HG02571 (cell line): ENCODE measurements around the gene KDM4F.

Experiments
- ATAC-seq: cut with Tn5 transposase; IDR thresholded peaks from one replicate; pipeline ENCODE4 v1.9.1; 2021; ENCODE audit warnings: mild to moderate bottlenecking, moderate library complexity; ENCODE audit not compliant: unreplicated experiment

Gene KDM4F

DNA sequence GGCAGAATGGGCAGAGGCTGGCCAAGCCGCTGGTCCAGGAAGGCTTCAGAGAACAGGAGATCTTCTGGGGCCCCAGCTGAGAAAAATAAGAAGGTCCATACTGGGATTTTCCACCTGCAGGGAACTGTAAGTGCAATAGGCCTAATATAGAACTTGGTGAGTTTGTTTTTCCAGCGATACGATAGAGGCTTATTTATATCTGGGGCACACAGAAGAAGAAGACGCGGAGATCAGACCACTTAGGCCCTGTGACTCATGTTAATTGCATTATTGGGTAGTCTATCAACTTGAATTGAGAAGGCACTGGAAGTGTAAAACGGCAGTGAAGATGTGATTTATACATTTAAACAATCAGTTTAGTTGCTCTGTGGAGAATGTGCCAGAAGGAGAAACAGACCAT, 9.8 kb downstream of the KDM4F start:
- ATAC-seq, result no peak

DNA sequence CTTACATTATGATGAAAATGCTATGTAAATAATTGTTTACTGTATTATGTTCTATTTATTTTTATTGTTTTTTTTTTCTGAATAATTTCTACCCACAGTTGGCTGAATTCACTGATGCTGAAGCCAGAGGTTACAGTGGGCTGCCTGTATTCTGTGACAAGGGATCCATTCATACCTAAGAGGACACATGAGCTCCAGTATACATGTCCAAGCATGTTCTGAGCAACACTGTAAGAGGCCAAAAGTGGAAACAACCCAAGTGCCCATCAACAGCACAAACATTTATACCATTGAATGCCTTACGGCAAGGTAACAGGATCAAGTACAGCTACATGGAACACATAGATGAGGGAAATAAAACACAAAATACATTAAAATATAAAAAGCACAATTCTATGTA, 16.1 kb downstream of the KDM4F start:
- no peak for ATAC-seq

DNA sequence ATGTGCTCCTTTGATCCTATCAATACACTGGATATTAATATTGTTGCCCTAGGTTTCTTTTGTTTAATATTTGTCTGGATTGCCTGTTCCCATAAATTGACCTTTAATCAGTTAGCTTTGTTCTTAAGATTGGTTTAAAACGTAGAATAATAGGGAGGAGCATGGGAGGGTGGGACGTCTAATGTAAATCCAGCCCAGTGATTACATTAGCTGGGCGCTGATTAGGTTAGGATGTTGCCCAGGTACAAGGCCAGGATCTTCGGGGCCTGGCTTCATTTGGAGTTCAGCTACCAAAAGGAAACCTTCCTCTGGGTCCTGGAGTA, 17.5 kb downstream of the KDM4F start, which contains the start of gene SRSF8:
TSS of gene SRSF8 (plus strand) at position 204 of the 323 bp plus-strand sequence. CDS start 308 bp downstream, outside the sequence.
- ATAC-seq, result peak; percentile 40

DNA sequence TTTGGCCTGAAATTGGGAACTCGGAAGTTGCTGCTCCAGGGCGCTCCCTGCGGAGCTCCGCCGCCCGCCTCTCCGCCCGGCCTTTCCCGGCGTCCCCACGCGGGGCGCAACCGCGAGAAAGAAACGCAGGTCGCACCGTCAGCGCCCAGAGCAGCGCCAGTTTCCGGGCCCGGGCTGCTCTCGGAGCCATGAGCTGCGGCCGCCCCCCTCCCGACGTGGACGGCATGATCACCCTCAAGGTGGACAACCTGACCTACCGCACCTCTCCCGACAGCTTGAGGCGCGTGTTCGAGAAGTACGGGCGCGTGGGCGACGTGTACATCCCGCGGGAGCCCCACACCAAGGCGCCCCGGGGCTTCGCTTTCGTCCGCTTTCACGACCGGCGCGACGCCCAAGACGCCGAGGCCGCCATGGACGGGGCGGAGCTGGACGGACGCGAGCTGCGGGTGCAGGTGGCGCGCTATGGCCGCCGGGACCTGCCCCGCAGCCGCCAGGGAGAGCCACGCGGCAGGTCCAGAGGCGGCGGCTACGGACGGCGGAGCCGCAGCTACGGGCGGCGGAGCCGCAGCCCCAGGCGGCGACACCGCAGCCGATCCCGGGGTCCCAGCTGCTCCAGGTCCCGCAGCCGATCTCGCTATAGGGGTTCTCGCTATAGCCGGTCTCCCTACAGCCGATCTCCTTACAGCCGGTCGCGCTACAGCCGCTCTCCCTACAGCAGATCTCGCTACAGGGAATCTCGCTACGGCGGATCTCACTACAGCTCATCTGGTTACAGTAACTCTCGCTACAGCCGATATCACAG, 18.0 kb downstream of the KDM4F start:
- peak; percentile 61 for ATAC-seq

DNA sequence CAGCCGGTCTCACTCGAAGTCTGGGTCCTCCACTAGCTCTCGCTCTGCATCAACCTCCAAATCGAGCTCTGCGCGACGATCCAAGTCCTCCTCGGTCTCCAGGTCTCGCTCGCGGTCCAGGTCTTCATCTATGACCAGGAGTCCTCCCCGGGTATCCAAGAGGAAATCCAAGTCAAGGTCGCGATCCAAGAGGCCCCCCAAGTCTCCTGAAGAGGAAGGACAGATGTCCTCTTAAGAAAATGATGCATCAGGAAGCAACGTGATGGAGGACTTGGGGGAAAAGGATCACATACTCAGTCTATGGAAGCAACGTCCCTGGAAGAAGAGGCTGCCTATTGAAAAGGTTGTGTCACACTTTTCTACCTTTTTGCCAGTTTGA, 18.6 kb downstream of the KDM4F start:
- ATAC-seq, result no peak

DNA sequence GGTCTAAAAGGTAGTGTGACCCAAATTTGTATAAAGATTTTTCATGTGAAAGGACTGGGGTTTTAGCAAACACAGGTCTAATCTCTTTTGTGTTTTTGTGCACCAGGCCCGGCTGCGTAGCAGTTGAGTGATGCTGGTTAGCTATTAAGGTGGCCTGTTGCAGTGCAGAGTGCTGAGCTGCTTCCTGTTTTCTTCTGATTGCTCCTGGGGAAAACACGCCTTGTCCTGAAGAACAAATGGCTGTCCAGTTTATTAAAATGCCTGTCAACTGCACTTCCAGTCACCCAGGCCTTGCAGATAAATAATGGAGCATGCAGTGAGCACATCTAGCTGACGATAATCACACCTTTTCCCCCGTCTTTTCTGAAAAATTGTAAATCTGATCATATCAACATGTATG, 19.3 kb downstream of the KDM4F start:
- peak; percentile 58 for ATAC-seq

DNA sequence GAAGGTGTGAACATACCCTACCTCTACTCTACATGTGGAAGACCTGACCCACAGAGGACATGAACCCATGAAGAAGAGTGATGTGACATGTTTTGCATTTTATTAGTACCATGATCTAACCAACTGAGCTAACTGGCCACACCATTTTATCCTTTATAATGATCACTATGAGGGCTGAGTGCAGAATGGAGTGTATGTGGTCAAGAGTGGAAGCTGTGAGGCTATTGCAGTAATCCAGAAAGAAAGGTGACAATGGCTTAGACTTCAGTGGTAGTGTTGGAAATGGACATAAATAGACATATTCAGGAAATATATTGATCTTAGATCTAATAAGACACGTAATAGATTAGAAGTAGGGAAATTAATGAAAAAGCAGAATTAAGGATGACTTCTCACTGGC, 21.2 kb downstream of the KDM4F start:
- no peak for ATAC-seq

DNA sequence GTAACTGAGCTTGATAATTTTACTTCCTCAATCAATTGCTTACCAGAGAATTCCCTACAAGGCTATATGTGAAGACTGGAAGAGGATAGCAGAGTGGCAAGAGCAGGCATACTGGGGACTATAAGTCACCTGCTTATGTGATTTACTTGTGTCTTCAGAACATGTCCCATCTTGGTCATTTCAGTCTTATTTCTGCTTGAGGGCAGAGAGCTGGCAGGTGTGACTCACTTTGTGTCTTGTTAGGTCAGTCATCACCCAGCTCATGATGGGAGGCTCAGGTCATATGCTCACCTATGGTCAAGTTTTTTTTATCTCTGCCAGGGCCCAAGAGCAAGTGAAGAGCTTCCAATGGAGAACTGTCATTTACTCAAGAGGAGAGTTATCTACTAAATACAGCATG, 23.7 kb downstream of the KDM4F start:
- no peak for ATAC-seq

DNA sequence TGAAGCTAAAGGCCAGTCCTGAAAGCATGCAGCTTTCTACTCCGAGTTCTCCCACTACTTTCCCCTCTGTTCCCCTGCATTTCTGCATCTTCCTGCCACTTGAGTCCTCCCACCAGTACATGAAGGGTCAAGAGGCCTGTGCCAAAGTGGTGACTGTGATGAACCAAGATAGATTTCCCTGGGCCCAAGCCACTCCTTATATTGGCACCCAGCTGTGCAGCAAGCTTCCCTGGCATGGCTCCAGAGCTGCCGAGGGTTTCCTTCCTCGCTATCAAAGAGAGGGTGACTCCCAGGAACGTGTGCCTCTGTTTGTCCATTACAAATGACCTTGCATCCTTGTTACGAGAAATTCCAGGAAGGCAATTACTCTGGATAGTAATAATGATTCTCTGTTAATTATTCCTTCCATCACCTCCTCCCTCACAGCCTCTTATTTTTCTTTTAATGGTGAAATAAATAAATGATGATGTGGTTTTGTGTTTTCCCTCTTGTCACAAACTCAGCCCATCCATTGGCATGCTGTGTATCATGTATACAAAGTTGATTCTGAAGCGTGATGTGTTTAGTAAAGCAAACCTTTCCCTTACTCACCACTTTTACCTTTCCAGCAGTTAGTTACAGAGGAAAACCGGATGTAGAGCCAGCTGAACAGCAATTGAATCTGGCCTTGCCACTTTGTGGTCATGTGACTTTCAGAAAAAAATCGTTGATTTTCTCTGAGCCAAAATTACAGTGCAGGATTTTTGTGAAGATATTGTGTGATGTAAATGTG, 25.8 kb downstream of the KDM4F start:
- no peak for ATAC-seq

DNA sequence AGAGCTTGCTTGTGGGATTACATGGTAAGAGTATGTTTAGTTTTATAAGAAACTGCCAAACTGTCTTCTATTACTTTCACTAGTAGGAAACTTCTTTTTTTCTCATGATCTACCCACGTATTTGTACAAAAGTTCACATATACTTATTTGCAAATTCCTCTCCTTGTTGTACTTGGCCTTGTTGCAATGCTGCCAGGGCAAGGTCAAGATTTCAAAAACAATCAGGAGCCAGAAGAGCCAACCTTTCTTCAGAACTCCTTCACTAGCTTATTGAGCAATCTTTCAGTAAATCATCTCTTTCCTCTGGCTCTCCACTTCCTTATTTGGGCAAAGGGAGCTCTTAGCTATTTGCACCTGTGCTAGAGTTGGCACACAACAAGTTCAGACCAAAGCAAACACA, 27.2 kb downstream of the KDM4F start:
- peak; percentile 62 for ATAC-seq

DNA sequence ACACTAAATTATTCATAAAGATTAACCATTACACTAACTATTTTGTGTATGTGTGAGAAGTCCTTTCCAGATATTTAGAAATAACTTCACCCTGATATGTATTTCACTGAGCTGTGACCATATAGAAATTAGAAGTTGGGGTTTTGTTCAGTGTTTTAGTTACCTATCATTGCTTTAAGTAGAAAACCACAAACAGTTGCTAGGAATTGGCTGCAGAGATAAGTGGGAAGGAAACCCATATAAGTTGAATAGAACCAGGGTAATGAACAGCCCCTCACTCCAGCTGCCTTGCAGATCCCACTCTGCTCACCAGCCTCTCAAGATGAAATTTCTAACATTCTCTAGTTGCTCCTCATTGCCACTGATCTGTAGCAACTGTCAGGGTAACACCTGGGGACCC, 27.8 kb downstream of the KDM4F start:
- ATAC-seq, result no peak

DNA sequence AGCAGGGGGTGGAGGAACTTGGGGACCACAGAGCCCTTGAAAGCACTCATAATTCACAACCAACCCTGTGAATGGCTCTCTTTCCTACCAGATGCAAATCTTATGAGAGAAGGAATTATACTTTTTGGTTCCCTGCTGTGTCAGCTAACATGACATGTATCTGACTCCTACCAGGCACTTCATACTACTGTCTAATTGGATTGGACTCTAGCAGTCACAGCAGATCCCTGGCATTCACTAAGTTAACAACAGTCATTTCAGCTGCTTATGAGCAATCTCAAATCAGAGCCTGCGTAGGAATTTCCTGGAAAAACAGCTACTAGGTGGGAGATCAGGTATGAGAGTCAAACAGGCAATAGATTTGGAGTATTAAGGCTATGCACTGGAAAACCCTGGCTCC, 29.3 kb downstream of the KDM4F start:
- ATAC-seq, result no peak

DNA sequence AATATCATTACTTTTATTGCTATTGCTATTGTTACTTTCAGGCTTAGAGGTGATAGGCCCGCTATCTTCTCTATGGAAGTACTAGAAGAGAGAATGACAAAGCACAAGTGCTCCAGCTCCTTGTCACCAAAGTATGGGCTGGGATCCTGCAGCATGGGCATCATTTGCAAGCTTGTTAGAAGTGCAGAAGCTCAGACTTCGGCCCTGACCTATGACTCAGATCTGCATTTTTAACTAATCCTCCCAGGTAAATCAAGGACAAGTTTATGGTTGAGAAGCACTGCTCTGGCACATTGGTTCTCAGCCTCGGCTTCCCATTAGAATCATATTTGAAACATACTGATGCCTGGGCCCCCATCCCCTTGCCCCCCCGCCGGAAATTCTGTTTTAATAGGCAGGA, 31.8 kb downstream of the KDM4F start:
- no peak for ATAC-seq

DNA sequence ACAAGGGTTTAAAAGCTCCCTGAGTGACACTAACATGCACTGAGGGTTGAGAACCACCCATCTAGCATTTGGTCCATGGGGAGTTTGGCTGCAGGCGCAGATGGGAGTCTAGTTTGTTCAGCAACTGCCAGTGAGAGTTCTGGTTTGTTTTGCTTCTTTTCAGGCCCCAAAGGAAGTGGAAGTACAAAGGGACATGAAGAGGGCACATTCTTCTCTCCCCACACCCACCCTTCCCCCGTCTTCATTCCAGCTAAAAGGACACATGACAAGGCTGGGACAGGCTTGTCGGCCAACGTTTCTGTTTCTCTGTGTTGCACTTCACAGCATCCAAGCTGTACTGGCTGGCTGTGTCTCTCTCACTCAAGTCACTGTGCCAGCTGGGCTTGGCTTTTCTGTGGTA, 32.2 kb downstream of the KDM4F start:
- ATAC-seq, result no peak

DNA sequence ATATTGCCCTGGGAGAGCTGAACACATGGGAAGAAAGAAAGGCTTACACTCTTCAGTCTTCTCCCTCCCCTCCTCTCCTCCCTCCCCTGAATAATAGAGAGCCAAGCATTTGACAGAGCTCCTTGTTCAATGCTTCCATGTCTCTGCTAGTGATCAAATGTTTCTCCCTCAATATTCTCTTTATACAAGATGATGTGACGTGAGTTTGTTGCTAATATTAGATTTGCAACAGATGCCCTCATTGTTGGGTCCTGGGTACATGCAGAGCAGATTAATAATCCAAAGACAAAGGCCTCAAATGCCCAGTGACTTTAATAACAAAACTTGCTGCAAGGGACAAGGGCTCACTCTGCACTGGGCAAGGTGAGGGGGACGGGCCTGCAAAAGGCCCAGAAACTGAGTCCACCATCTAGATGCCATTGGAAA, 33.4 kb downstream of the KDM4F start:
- no peak for ATAC-seq

DNA sequence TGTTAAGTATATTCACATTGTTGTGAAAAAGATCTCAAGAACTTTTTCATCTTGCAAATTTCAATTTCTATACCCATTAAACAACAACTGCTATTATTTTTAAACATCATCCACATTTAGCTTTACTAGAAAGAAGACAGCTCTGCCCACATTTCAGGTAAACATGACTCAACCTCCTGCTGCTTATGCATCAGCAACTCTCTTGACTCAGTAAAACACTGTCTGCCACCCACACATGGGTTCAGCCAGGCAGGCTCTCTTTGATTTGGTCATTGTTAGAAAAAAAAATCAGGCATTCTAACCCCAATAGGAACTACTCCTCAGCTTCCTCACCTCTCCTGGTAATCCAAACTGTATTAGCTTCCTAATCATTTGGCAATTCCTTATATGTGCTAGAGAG, 35.3 kb downstream of the KDM4F start:
- ATAC-seq, result peak; percentile 41

DNA sequence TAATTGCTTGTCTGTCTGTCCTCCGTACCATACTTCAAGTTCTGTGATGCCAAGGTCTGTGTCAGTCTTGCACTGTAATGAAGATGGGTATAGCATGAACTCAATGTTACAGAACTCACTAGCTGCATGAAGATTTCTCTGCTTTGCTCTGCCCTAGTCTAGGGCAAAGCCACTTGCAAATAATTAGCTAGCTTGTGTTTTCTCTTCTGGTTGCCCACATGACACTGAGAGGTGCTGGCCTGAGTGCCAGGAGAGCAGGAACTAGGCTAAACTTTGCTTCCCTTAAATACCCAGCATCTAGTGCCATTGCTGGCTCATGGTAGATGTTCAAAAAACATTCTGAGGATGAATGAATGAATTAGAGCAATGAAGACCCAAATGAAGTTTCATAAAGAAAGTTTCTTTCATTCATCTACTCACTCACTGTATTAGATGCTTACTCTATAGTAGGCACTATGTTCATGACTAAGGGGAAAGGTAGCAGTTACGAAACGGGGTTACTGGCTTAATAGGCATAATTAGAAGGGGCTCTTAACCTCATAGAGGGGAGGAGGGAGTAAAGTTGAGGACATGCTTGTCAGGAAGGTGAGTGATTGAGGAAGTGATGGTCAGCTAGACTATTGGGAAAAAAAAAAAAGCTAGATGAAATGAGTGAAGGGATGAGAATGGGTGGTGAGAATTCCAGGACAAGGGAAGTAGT, 36.0 kb downstream of the KDM4F start:
- ATAC-seq, result no peak

DNA sequence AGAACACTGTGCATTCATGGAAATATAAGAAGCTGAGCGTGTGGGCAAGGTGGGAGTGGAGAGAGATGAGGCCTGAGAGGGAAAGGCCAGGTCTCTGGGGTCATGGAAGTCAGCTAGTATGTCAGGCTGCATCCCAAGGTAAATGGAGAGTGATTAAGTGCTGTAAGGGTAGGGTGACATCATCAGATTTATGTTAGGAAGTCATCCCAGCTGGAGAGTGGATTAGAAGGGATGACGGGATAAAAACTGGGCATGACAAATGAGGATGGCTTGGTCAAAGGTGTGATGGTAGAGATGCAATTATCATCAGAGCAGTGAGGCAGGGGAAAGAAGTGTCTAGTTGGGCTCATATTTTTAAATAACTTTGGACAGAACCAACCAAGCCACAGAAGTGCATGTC, 36.9 kb downstream of the KDM4F start:
- ATAC-seq, result no peak

DNA sequence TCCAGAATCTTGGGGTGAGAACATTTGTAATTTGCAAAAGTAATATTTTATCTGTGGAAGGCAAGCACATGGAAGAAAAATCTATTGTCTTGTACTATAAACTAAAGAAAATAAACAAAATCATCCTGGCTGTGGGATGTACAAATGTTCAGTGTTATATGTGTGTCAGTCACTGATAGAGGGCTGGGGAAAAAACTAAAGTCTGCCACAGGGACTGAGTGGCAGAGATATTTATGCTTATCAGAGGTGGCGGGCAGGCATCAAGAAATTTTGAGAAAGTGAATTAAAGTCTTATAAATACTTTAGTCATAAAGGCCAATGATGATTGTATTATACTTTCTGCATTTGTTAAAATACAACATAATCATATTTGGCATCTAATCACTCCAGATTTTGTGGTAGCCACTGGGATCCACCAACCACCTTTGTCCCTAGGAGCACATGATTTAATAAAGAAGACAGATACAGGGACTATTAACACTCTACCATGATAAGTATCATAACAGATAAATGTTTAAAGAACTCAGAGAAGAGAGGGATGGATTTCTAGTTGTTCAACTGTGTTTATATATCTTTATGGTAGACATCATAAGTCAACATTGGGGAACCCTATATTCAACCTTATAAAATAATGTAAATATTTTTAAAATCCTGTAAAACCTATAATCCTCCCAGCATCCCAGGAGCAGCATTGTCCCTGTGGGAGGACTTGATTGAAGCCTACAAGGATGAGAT, 37.8 kb downstream of the KDM4F start:
- ATAC-seq, result no peak

DNA sequence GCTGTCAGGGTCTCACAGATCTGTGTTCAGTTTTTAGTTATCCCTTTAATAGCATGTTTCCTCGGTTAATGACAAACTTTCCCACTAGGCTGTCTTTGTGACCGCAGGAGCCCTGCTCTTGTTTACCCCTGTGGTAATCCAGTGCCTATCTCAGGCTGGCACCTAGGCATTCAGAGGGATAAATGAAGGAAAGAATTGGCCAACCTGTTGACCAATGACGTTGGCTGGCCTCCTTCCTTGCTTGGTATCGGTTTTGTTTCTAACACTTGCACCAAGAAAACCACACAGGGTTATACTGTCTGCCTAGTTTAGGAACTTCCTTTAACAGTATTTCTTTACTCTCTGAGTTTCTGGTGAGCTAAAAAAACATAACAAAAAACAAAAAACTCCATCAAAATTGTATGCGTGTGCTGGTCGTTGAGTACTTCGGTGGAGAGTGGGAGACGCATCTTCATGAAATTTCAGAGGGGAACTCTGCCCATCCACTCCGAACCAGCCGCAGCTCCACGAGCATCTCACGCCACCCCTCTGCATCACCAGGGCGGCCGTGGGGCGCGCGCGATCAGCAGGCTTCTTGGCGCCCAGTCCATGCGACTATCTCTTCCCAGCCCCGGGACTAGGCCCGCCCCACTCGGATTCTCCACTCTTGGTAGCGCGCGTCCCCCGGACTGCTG, 39.9 kb downstream of the KDM4F start:
- peak; percentile 47 for ATAC-seq
